ENCODE measurements around the gene NOX1. TPM values are rescaled to one million over a fixed set of nuclear protein-coding genes. Genes with fewer than 3 reads are reported as not detected.

NOX1 gene
- 1.8 TPM for polyA plus RNA-seq (2012; ENCODE audit: insufficient read depth, insufficient read length, low read depth)

- H3K36me3 ChIP-seq = no peaks in the 10 kb centered on the region
- TF ChIP-seq CTCF (IDR thresholded peaks at IDR 0.05; ENCODE audit: low read depth, low read length) = no peak
Observed at GRCh38 chrX:100874325-100874724, at the start of gene NOX1. NOX1 (minus strand) TSS chrX:100874359; CDS start chrX:100874139, 220 bp downstream.

GRCh38 chrX:100915562-100915961 is 41.4 kb upstream of the NOX1 start:
- H3K27me3 ChIP-seq = no peaks in the 10 kb centered on the region
- no peak for TF ChIP-seq CTCF (IDR thresholded peaks at IDR 0.05; ENCODE audit: low read depth, low read length)
- H3K4me3 ChIP-seq (ENCODE audit: low read depth, low read length) = no peak overlapping the region
- no peaks in the 10 kb centered on the region for H3K36me3 ChIP-seq
- no peaks in the 10 kb centered on the region for H3K9me3 ChIP-seq
- no peak for DNase-seq
- H3K4me1 ChIP-seq = no peaks in the 10 kb centered on the region

More at GRCh38 chrX:100874325-100874724, at the start of gene NOX1:
- DNase-seq = no peak
- no peaks in the 10 kb centered on the region for H3K4me1 ChIP-seq
- no peaks in the 10 kb centered on the region for H3K27me3 ChIP-seq
- no peaks in the 10 kb centered on the region for H3K9me3 ChIP-seq
- H3K4me3 ChIP-seq (ENCODE audit: low read depth, low read length) = no peak within 1 kb of the TSS

- Histone ChIP-seq H3K36me3 (no peaks in the 10 kb centered on the region), H3K4me1 (no peaks in the 10 kb centered on the region), H3K27me3 (no peaks in the 10 kb centered on the region), H3K9me3 (no peaks in the 10 kb centered on the region), H3K4me3 (ENCODE audit: low read depth, low read length) (no peak overlapping the region)
- TF ChIP-seq CTCF (IDR thresholded peaks at IDR 0.05; ENCODE audit: low read depth, low read length) = no peak
- DNase-seq = no peak
Observed at GRCh38 chrX:100913111-100913510, 39.0 kb upstream of the NOX1 start.

- no peak for TF ChIP-seq CTCF (IDR thresholded peaks at IDR 0.05; ENCODE audit: low read depth, low read length)
- no peaks in the 10 kb centered on the region for H3K4me1 ChIP-seq
- no peaks in the 10 kb centered on the region for H3K9me3 ChIP-seq
- no peaks in the 10 kb centered on the region for H3K27me3 ChIP-seq
- DNase-seq = no peak
- no peak overlapping the region for H3K4me3 ChIP-seq (ENCODE audit: low read depth, low read length)
- H3K36me3 ChIP-seq = no peaks in the 10 kb centered on the region
Observed at GRCh38 chrX:100911731-100912130, 37.6 kb upstream of the NOX1 start.

- Histone ChIP-seq H3K9me3 (no peaks in the 10 kb centered on the region), H3K4me1 (no peaks in the 10 kb centered on the region), H3K4me3 (ENCODE audit: low read depth, low read length) (no peak overlapping the region), H3K36me3 (no peaks in the 10 kb centered on the region), H3K27me3 (no peaks in the 10 kb centered on the region)
- no peak for DNase-seq
- no peak for TF ChIP-seq CTCF (IDR thresholded peaks at IDR 0.05; ENCODE audit: low read depth, low read length)
Observed at GRCh38 chrX:100905620-100906019, 31.5 kb upstream of the NOX1 start.

- DNase-seq = no peak
- H3K4me1 ChIP-seq = no peaks in the 10 kb centered on the region
- no peaks in the 10 kb centered on the region for H3K27me3 ChIP-seq
- TF ChIP-seq CTCF (IDR thresholded peaks at IDR 0.05; ENCODE audit: low read depth, low read length) = no peak
- no peaks in the 10 kb centered on the region for H3K9me3 ChIP-seq
- H3K36me3 ChIP-seq = no peaks in the 10 kb centered on the region
- H3K4me3 ChIP-seq (ENCODE audit: low read depth, low read length) = no peak overlapping the region
Observed at GRCh38 chrX:100904433-100904832, 30.3 kb upstream of the NOX1 start.

Measured in BE2C (cell line).